Caco-2 (cell line): ENCODE measurements around the gene ARF1. TPM values are rescaled to one million over a fixed set of nuclear protein-coding genes. Genes with fewer than 3 reads are reported as not detected.

Experiments
- BruUV-seq: library from RNA; stranded (reverse); fragments of 400-500 nt; replicated peaks from 2 replicates; lab custom pipeline; 2021; lab: Mats Ljungman, UMichigan
- CTCF ChIA-PET: fragments of 300-600 bp; sonication (Branson Sonifier 250); formaldehyde crosslinking; loops from one replicate; lab custom pipeline; 2022; ENCODE audit warnings: antibody characterized with exemption; lab: Charles Lee
- POLR2A ChIA-PET: fragments of 300-600 bp; sonication (Branson Sonifier 250); formaldehyde crosslinking; loops from one replicate; lab custom pipeline; 2022; ENCODE audit warnings: antibody characterized with exemption; lab: Charles Lee
- DNase-seq, 2 experiments: peaks; one replicate each; pipeline versions ENCODE4 v3.0.0 to v3.0.0-alpha.2; 2020 to 2022
- H3K27me3 ChIP-seq: replicated peaks from 2 replicates; pipeline ENCODE4 v1.6.0; 2011; ENCODE audit warnings: low read length; ENCODE audit not compliant: control insufficient read depth, insufficient read depth
- H3K36me3 ChIP-seq: 2 replicates; pipeline ENCODE4 v1.5.1; 2011; ENCODE audit warnings: low read length; ENCODE audit not compliant: control insufficient read depth, insufficient read depth
- H3K4me1 ChIP-seq: fragments of 250-450 bp; sonication (Bioruptor Pico); 2 replicates; pipeline ENCODE4 v1.5.1; 2020; ENCODE audit warnings: mild to moderate bottlenecking
- H3K4me3 ChIP-seq: 2 replicates; pipeline ENCODE4 v1.5.1; 2011; ENCODE audit warnings: low read depth, mild to moderate bottlenecking, control low read depth, low read length
- H3K9me3 ChIP-seq: fragments of 250-450 bp; sonication (Bioruptor Pico); 2 replicates; pipeline ENCODE4 v1.5.1; 2020; ENCODE audit warnings: mild to moderate bottlenecking, moderate library complexity
- H3K27ac Mint-ChIP-seq: one replicate; pipeline ENCODE4 v1.8.0; 2022; ENCODE audit warnings: mixed read lengths; ENCODE audit not compliant: unreplicated experiment
- H3K27me3 Mint-ChIP-seq: one replicate; pipeline ENCODE4 v1.8.0; 2022; ENCODE audit warnings: mixed read lengths; ENCODE audit not compliant: insufficient read depth, unreplicated experiment
- H3K36me3 Mint-ChIP-seq: one replicate; pipeline ENCODE4 v1.8.0; 2022; ENCODE audit warnings: mild to moderate bottlenecking, mixed read lengths; ENCODE audit not compliant: insufficient read depth, unreplicated experiment
- H3K4me1 Mint-ChIP-seq: one replicate; pipeline ENCODE4 v1.8.0; 2022; ENCODE audit warnings: low read depth, mixed read lengths; ENCODE audit not compliant: unreplicated experiment
- H3K4me3 Mint-ChIP-seq: one replicate; pipeline ENCODE4 v1.8.0; 2022; ENCODE audit warnings: mild to moderate bottlenecking, moderate library complexity, mixed read lengths; ENCODE audit not compliant: unreplicated experiment
- H3K9me3 Mint-ChIP-seq: one replicate; pipeline ENCODE4 v1.8.0; 2022; ENCODE audit warnings: mixed read lengths; ENCODE audit not compliant: unreplicated experiment
- CTCF ChIP-seq, 2 experiments: fragments of 200-600 bp in 1 of 2; IDR thresholded peaks; 1 replicate in 1 of 2; 2 replicates in 1 of 2; pipeline versions ENCODE4 v1.5.1 to v1.8.0; 2011 to 2022; ENCODE audit warnings: antibody characterized with exemption in 1 of 2, control low read depth in 1 of 2, inconsistent platforms in 1 of 2, low read depth in 1 of 2, low read length in 1 of 2, mild to moderate bottlenecking in 1 of 2, moderate library complexity in 1 of 2; ENCODE audit not compliant: insufficient read depth in 1 of 2, severe bottlenecking in 1 of 2, unreplicated experiment in 1 of 2
- intact Hi-C: fragments of 100-400 bp; cut with micrococcal nuclease; formaldehyde crosslinking; loops from one replicate; pipeline ENCODE4 v1.10.0; 2022; ENCODE audit not compliant: unreplicated experiment
- total RNA-seq: library from RNA; stranded (reverse); gene quantifications from 2 replicates; pipeline ENCODE4 v1.2.3, GENCODE V29; 2022

The ARF1 gene
- total RNA-seq, 1 experiment from 2014 or later: 378 TPM

GRCh38 chr1:228059634-228060457, 22.7 kb upstream of the ARF1 start:
- TF ChIP-seq CTCF (IDR thresholded peaks at IDR 0.05; ENCODE audit: insufficient read depth in 1 of 2, low read depth in 1 of 2, low read length in 1 of 2, severe bottlenecking in 1 of 2, unreplicated experiment in 1 of 2): no peak
- no TSS peak for BruUV-seq
- peak overlapping the region; percentile 73 for H3K4me3 Mint-ChIP-seq
- ChIA-PET CTCF (interaction anchor here (0.6 to 1.7 kb wide), 12 partner anchors 12 to 1652 kb away, joined by 3 to 11 read pairs (median 4); partner anchors contain the start of gene PARP1), POLR2A (interaction anchor here (0.5 to 1.8 kb wide), 4 partner anchors 22 to 272 kb away, joined by 5 to 11 read pairs (median 7); partner anchors contain the start of gene ARF1)
- Histone ChIP-seq H3K27me3 (no peaks in the 10 kb centered on the region; the same call in 1 of the 2 replicates), H3K4me3 (peak overlapping the region; percentile 60), H3K36me3 (no peaks in the 10 kb centered on the region), H3K4me1 (no peaks in the 10 kb centered on the region), H3K9me3 (no peaks in the 10 kb centered on the region)
- H3K36me3 Mint-ChIP-seq: no peaks in the 10 kb centered on the region
- no peak overlapping the region for H3K27ac Mint-ChIP-seq
- H3K4me1 Mint-ChIP-seq: no peaks in the 10 kb centered on the region
- intact Hi-C loops: loop anchor here (2.0 kb wide), 1 partner anchor 23 kb away; the partner anchor contains the start of gene ARF1
- DNase-seq: peak; percentile 96 to 99
- peaks cover 17% of the 10 kb centered on the region for H3K9me3 Mint-ChIP-seq
- H3K27me3 Mint-ChIP-seq: peaks cover 20% of the 10 kb centered on the region

GRCh38 chr1:228060458-228061190, 21.9 kb upstream of the ARF1 start:
- H3K9me3 Mint-ChIP-seq: peaks cover 17% of the 10 kb centered on the region
- H3K4me3 Mint-ChIP-seq: peak overlapping the region; percentile 73
- POLR2A ChIA-PET: interaction anchor here (0.5 to 1.8 kb wide), 2 partner anchors 21 to 273 kb away, joined by 7 to 11 read pairs; partner anchors contain the start of gene ARF1
- no peaks in the 10 kb centered on the region for H3K4me1 Mint-ChIP-seq
- peak overlapping the region; percentile 60 for H3K4me3 ChIP-seq
- H3K27me3 Mint-ChIP-seq: peaks cover 17% of the 10 kb centered on the region
- TSS peak; percentile 33 for BruUV-seq
- no peaks in the 10 kb centered on the region for H3K36me3 Mint-ChIP-seq
- no peaks in the 10 kb centered on the region for H3K9me3 ChIP-seq
- CTCF ChIA-PET: interaction anchor here (0.7 to 1.7 kb wide), 3 partner anchors 12 to 61 kb away, joined by 3 to 5 read pairs (median 4); no protein-coding TSS in a partner anchor
- peak in 1 of 2 experiments; percentile 13 for TF ChIP-seq CTCF (IDR thresholded peaks at IDR 0.05; ENCODE audit: insufficient read depth in 1 of 2, low read depth in 1 of 2, low read length in 1 of 2, severe bottlenecking in 1 of 2, unreplicated experiment in 1 of 2)
- H3K36me3 ChIP-seq: no peaks in the 10 kb centered on the region
- H3K4me1 ChIP-seq: no peaks in the 10 kb centered on the region
- intact Hi-C loops: loop anchor here (2.0 kb wide), 1 partner anchor 22 kb away; the partner anchor contains the start of gene ARF1
- no peak overlapping the region for H3K27ac Mint-ChIP-seq
- no peaks in the 10 kb centered on the region; the same call in 1 of the 2 replicates for H3K27me3 ChIP-seq
- peak in 1 of 2 experiments; percentile 36 for DNase-seq
